Measurements from ENCODE around the gene GPR39.

GPR39 gene

GRCh38 chr2:132583666-132584360 lies 167.2 kb downstream of the GPR39 start:
- Histone ChIP-seq H3K27me3 (ENCODE audit: low read length) (no peaks in the 10 kb centered on the region), H3K27ac (ENCODE audit: low read depth, low read length) (no peak overlapping the region), H3K9ac (ENCODE audit: low read length) (no peak overlapping the region), H4K20me1 (ENCODE audit: low read depth, low read length) (no peaks in the 10 kb centered on the region), H3K36me3 (ENCODE audit: low read length) (no peaks in the 10 kb centered on the region), H3K4me2 (ENCODE audit: low read depth, low read length, poor library complexity, severe bottlenecking) (no peak overlapping the region), H3K9me2 (replicated peaks; ENCODE audit: insufficient read depth, low read length) (no peaks in the 10 kb centered on the region), H3K79me2 (ENCODE audit: insufficient read depth, low read length) (no peaks in the 10 kb centered on the region), H3F3A (ENCODE audit: insufficient read depth) (no peaks in the 10 kb centered on the region), H2AFZ (ENCODE audit: low read depth, low read length, severe bottlenecking) (no peak overlapping the region), H3K4me3 (ENCODE audit: insufficient read depth, low read length, poor library complexity, severe bottlenecking) (no peak overlapping the region), H3K9me3 (ENCODE audit: insufficient read depth, low read length) (no peaks in the 10 kb centered on the region)
- TF ChIP-seq EZH2phosphoT487 (conservative IDR thresholded peaks at IDR 0.05; ENCODE audit: low read length) (no peak), CTCF (IDR thresholded peaks at IDR 0.05; ENCODE audit: insufficient read depth, low read length, poor library complexity, severe bottlenecking) (no peak)

GRCh38 chr2:132584976-132585817 lies 168.6 kb downstream of the GPR39 start:
- Histone ChIP-seq H3F3A (ENCODE audit: insufficient read depth) (no peaks in the 10 kb centered on the region), H4K20me1 (ENCODE audit: low read depth, low read length) (no peaks in the 10 kb centered on the region), H3K27me3 (ENCODE audit: low read length) (no peaks in the 10 kb centered on the region), H3K4me2 (ENCODE audit: low read depth, low read length, poor library complexity, severe bottlenecking) (no peak overlapping the region), H3K79me2 (ENCODE audit: insufficient read depth, low read length) (no peaks in the 10 kb centered on the region), H2AFZ (ENCODE audit: low read depth, low read length, severe bottlenecking) (no peak overlapping the region), H3K9me3 (ENCODE audit: insufficient read depth, low read length) (no peaks in the 10 kb centered on the region), H3K9me2 (replicated peaks; ENCODE audit: insufficient read depth, low read length) (no peaks in the 10 kb centered on the region), H3K4me3 (ENCODE audit: insufficient read depth, low read length, poor library complexity, severe bottlenecking) (no peak overlapping the region), H3K27ac (ENCODE audit: low read depth, low read length) (no peak overlapping the region), H3K36me3 (ENCODE audit: low read length) (no peaks in the 10 kb centered on the region), H3K9ac (ENCODE audit: low read length) (no peak overlapping the region)
- TF ChIP-seq CTCF (IDR thresholded peaks at IDR 0.05; ENCODE audit: insufficient read depth, low read length, poor library complexity, severe bottlenecking) = no peak
- no peak for TF ChIP-seq EZH2phosphoT487 (conservative IDR thresholded peaks at IDR 0.05; ENCODE audit: low read length)

GRCh38 chr2:132586101-132586511 lies 169.5 kb downstream of the GPR39 start:
- Histone ChIP-seq H2AFZ (ENCODE audit: low read depth, low read length, severe bottlenecking) (no peak overlapping the region), H3K4me3 (ENCODE audit: insufficient read depth, low read length, poor library complexity, severe bottlenecking) (no peak overlapping the region), H3F3A (ENCODE audit: insufficient read depth) (no peaks in the 10 kb centered on the region), H3K27ac (ENCODE audit: low read depth, low read length) (no peak overlapping the region), H3K9ac (ENCODE audit: low read length) (no peak overlapping the region), H3K4me2 (ENCODE audit: low read depth, low read length, poor library complexity, severe bottlenecking) (no peak overlapping the region), H3K27me3 (ENCODE audit: low read length) (no peaks in the 10 kb centered on the region), H4K20me1 (ENCODE audit: low read depth, low read length) (no peaks in the 10 kb centered on the region), H3K79me2 (ENCODE audit: insufficient read depth, low read length) (no peaks in the 10 kb centered on the region), H3K9me2 (replicated peaks; ENCODE audit: insufficient read depth, low read length) (no peaks in the 10 kb centered on the region), H3K9me3 (ENCODE audit: insufficient read depth, low read length) (no peaks in the 10 kb centered on the region), H3K36me3 (ENCODE audit: low read length) (no peaks in the 10 kb centered on the region)
- TF ChIP-seq CTCF (IDR thresholded peaks at IDR 0.05; ENCODE audit: insufficient read depth, low read length, poor library complexity, severe bottlenecking) (no peak), EZH2phosphoT487 (conservative IDR thresholded peaks at IDR 0.05; ENCODE audit: low read length) (no peak)
